Endometrial microvascular endothelial cells (primary cell): ENCODE data around the gene ITIH1. TPM values are rescaled to one million over a fixed set of nuclear protein-coding genes. Genes with fewer than 3 reads are reported as not detected.
"Not testable (repeated sequence)": the region's sequence is repeated elsewhere in the genome, so short reads cannot be mapped to it uniquely, and the experiment has no call there.

Source experiments
- in situ Hi-C: cut with HindIII; loops from 2 replicates; pipeline ENCODE4 v1.10.0; 2017; ENCODE audit warnings: low sequenced_read_pairs, low pct_unique_long_range_greater_than_20kb; ENCODE audit errors: inconsistent ontology term
- total RNA-seq: library from RNA; depleted of rRNA; stranded (reverse); fragments of >200 nt; gene quantifications from one replicate; pipeline ENCODE4 v1.2.3, GENCODE V29; 2015; ENCODE audit errors: inconsistent ontology term

ITIH1 gene
- total RNA-seq, 1 donor from 2014 or later = not detected

DNA sequence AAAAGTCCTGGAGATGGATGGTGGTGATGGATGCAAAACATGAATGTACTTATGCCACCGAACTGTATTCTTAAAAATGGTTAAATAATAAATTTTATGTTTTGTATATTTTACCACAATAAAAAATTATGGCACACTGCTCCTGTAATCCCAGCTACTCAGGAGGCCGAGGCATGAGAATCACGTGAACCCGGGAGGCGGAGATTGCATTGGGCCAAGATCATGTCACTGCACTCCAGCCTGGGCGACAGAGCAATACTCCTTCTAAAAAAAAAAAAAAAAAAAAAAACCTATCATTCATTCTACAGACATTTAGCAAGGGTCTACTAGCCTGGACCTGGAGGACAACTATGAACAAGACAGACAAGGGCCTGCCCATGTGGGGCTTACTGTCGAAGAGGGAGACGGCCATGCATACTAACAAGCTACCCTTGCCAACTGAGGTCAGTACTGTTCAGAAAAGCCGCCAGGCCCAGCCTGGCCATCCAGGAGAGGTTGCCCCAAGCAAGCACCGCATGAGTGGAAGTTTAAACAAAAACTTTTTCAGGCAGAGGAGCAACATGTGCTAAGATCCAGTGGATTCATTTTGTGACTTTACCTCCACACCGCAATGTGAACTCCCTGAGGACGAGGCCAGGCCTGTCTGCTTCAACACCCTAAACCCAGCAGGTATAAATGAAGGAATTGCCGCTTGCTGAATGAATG is 3.9 kb upstream of the ITIH1 start:
- in situ Hi-C loops = no loop called here

GRCh38 chr3:52774066-52774713 is 3.2 kb upstream of the ITIH1 start:
- in situ Hi-C loops = no loop called here

- in situ Hi-C loops = no loop called here
These were observed 2.2 kb upstream of the ITIH1 start for GRCh38 chr3:52774901-52775864.

- in situ Hi-C loops = no loop called here
These were observed 1.5 kb upstream of the ITIH1 start for GRCh38 chr3:52775877-52776276.

GRCh38 chr3:52776486-52776885 is 913 bp upstream of the ITIH1 start:
- in situ Hi-C loops = not testable (repeated sequence)

GRCh38 chr3:52777959-52778805 is 783 bp downstream of the ITIH1 start:
- in situ Hi-C loops = no loop called here

DNA sequence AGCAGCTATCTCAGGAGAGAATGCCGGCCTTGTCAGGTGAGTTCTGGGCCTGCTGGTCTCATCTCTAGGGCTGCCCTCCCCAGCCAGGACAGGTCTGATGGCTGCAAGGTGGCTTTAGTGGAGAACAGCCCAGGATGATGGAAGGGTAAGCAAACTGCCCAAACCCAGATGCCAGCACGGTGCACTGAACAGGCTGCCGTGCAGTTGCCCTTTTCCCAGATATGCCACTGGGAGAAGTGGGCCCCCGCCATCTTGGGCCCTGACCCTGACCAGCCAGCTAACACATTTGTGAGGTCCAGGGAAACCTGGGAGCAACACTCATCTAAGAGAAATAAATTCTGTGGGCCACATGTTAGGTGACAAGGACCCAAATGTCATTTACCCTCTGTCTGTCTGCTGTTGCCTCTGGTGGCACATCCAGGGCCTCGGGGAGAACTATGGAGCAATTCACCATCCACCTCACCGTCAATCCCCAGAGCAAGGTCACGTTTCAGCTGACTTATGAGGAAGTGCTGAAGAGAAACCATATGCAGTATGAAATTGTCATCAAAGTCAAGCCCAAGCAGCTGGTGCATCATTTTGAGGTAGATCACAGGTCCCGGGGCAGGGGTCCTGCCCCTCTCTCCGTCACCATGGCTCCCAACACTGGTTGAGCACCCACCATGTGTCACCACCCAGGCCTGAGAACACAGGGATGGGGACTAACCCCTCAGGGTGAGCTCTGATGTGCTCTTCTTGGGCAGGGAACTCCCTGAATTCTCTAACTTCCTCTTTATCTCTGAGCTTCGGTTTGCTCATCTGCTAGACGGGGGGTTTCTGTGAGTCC is 1.8 kb downstream of the ITIH1 start:
- in situ Hi-C loops = no loop called here

DNA sequence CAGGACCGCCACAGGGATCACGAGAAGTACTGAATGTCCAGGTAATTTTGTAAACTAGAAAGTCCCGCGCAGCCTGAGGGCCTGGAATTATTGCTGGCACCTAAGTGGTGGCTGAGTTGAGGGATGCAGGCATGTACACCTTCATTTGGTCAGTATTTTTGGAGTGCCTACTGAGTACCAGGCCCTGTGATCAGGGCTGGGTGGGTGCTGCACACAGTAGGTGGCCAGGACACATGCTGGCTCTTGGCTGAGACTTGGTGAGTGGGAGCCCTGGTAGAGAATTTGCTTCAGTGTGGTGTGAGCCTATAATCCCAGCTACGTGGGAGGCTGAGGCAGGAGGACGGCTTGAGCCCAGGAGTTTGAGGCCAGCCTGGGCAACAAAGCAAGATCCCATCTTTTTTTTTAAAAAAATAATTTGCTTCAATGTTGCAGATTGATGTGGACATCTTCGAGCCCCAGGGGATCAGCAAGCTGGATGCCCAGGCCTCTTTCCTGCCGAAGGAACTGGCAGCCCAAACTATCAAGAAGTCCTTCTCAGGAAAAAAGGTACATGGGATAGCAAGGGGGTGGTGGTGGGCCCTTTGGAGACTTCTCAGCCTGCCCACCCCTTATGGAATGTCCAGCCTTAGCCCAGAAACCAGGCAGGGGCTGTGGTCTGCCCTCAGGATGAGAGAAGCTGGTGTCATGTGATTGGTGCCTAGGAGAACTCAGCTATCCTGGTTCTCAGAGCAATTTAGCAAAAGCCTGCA is 2.6 kb downstream of the ITIH1 start:
- in situ Hi-C loops = no loop called here

DNA sequence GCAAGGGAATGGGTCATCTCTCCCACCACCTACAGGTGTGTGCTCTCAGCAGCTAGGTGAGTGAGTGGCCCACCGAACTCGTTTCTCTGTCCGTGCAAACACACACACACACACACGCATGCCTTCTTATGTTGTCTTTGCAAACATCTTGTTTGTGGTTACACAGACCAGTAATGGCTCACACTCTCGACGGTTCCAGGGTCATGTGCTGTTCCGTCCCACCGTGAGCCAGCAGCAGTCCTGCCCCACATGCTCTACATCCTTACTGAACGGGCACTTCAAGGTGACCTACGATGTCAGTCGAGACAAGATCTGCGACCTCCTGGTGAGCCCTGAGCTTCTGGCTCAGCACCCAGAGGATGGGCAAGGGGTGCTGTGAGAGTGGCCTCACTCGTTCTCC is 4.3 kb downstream of the ITIH1 start:
- in situ Hi-C loops = no loop called here

DNA sequence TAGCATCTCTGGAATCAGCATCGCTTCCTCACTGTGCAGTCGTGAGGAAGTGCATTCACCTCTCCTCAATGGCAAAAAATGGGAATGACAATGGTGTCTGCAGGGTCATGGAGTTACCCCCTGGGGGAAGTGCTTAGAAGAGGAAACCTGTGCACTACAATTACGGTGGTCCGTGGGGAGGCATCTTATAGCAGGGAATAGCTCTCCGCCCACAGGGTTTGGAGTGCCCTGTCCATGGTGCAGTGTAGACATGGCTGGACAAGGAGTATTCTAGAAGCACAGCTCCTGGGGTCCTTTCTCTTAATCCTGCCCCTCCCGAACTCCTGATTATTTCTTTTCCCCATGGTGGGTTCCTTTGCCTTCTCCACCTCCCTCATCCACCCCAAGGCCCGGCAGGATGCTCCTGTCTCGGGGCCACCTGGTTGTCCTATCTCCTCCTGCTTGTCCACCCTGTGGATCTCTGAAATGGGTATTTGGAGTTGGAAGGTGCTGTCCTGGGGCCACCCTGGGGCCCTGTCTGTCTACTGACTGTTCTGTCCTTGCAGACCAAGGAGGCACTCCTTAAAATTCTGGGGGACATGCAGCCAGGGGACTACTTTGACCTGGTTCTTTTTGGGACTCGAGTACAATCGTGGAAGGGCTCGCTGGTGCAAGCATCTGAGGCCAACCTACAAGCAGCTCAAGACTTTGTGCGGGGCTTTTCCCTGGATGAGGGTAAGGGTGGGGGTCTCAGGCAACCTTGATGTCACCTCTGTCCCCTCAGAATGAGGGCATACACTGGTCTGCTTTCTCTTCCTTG is 5.2 kb downstream of the ITIH1 start:
- in situ Hi-C loops = no loop called here

GRCh38 chr3:52783211-52783555 is 5.8 kb downstream of the ITIH1 start:
- in situ Hi-C loops = no loop called here

GRCh38 chr3:52784021-52784621 is 6.7 kb downstream of the ITIH1 start:
- in situ Hi-C loops = no loop called here

GRCh38 chr3:52784931-52785590 is 7.7 kb downstream of the ITIH1 start:
- in situ Hi-C loops = no loop called here

- in situ Hi-C loops = no loop called here
These were observed 9.2 kb downstream of the ITIH1 start for GRCh38 chr3:52786330-52787215.

DNA sequence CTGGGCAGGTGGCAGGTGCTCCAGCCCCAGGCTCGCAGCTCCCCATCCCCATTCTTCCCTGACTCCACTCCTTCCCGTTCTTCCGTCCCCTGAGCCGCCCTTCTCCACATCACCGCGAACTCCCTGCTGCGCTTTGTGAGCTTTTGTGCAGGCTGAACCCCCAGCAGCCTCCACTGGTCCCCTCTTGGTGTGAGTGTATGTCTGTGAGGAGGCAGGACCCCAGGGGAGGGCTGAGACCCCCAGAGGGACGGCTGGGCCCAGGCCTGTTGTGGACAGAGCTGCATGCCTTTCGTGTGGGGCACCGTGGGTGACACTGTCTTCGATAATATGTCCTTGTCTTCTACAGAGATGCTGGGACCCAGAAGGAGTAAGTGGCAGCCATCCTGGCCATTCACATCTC is 9.8 kb downstream of the ITIH1 start:
- in situ Hi-C loops = no loop called here
